Heart left ventricle (tissue), 13 donors: ENCODE measurements around the gene GPR151.

ENCODE experiments used
- POLR2A ChIP-seq, 2 donors: fragments of 450-650 bp; IDR thresholded peaks; one replicate each; pipeline ENCODE4 v1.6.1; 2017; ENCODE audit warnings: antibody characterized with exemption in 2 of 2, mild to moderate bottlenecking in 2 of 2, moderate library complexity in 2 of 2
- TF ChIP-seq, protein P1 (sequence below), 12 donors: fragments of 200-600 bp; sonication (generic) in 4 of 12; IDR thresholded peaks; one replicate each; pipeline versions ENCODE4 v1.5.0 to v1.8.0; 2018 to 2022; ENCODE audit warnings: antibody characterized with exemption in 12 of 12, mild to moderate bottlenecking in 5 of 12
- donor health status: ischemic (EF 13 %, LVEDD 7.1; RV severe dilation, severe dysfunction).
- donor health status: DM: no; HTN: yes; CAD: no.
- donor health status: DM: no; HTN: no; CAD: no.
- donor health status: ischemic (EF 25% LVEDD 6.9; RV normal size, moderate dysfunction).
- donor health status: ischemic (EF 25% LVEDD 5.7; RV mildly dilated, moderate dysfunction).
- donor health status: ischemic (EF 35%, LVEDD 5.7; RV mildly dilated, moderate dysfunction).
- donor health status: nonischemic (EF 11% LVEDD 7.7; RV severe dilation, severe dysfunction).
- donor health status: DM: yes; HTN: yes; CAD: no.
- donor health status: PGD.
- donor health status: ischemic (EF 29% LVEDD 5.4; RV normal size, mild dysfunction).
- donor health status: nonischemic (EF 23%, LVEDD 6.1; RV moderate dilation, normal function).

DNA sequence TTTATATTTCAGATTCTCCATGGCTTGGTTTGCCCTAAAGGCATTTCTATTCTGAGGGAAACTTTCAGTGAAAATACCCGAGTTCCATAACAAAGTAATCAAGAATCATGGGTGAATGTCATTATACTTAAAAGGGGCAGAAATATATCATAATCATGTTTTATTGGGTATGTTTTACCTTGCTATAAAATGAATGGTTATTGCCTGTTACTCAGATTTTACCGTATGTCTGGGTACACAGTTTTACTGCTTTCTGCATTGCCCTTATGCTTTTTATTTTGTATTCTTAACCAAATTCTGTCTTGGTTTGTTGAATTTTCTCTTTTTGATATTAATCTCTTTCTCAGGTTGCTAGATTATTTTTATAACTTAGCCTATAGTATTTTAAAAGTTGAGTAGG is 2.5 kb downstream of the GPR151 start:
- TF ChIP-seq, protein P1, sequence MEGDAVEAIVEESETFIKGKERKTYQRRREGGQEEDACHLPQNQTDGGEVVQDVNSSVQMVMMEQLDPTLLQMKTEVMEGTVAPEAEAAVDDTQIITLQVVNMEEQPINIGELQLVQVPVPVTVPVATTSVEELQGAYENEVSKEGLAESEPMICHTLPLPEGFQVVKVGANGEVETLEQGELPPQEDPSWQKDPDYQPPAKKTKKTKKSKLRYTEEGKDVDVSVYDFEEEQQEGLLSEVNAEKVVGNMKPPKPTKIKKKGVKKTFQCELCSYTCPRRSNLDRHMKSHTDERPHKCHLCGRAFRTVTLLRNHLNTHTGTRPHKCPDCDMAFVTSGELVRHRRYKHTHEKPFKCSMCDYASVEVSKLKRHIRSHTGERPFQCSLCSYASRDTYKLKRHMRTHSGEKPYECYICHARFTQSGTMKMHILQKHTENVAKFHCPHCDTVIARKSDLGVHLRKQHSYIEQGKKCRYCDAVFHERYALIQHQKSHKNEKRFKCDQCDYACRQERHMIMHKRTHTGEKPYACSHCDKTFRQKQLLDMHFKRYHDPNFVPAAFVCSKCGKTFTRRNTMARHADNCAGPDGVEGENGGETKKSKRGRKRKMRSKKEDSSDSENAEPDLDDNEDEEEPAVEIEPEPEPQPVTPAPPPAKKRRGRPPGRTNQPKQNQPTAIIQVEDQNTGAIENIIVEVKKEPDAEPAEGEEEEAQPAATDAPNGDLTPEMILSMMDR (IDR thresholded peaks at IDR 0.05): no peak
- no peak for TF ChIP-seq POLR2A (IDR thresholded peaks at IDR 0.05)
